AG08395 (cell line): ENCODE results near the gene HPGD.
"Not testable (repeated sequence)": the region's sequence is repeated elsewhere in the genome, so short reads cannot be mapped to it uniquely, and the experiment has no call there.

Source experiments
- DNase-seq: peaks from one replicate; pipeline ENCODE4 v3.0.0; 2012; ENCODE audit warnings: mixed read lengths, low spot score

Gene HPGD

DNA sequence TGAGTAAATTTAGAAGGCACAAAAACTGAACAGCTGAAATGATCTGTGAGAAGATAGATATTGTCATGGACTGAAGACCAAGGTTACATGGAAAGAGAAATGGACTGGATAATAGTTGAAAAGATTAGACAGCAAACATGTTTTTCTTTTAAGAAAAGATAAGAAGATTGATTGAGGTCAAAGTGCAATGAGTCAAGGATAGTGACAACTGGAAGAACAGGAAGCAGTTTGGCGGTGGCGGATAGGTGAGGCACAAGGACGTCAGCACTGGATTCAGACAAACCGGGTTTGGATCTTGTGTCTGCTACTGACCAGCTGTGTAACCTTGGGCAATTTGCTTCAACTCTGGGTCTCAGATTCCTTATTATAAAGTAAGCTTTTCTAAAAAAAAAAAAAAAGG is 2.0 kb upstream of the HPGD start:
- no peak for DNase-seq

DNA sequence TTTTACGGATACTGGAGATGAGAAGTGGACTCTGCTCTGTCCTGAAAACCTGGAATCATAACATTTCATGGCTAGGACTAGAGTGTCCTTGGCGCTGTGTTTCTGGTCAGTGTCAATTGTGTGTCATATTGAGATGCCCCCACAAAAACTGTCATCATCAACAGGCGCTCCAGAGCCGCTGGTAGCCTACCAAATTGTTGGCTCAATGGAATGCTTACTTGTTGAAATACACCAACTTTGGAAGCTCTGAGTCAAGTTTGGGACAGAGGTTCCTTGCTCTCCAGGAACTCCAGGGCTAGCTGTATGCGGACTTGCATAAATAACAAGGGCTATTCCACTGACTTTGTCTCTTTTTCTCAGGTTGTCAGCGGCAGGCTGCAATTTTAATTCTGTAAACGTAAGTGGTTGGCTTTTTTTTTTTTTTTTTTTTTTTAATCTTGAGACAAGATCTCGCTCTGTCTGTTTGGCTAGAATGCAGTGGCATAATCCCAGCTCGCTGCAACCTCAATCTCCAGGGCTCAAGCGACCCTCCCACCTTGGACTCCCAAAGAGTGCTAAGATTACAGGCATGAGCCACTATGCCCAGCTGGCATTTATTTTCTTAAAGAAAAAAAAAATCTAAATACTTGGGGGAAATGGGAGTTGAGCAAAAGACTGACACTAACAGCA is 871 bp upstream of the HPGD start:
- DNase-seq: no peak

DNA sequence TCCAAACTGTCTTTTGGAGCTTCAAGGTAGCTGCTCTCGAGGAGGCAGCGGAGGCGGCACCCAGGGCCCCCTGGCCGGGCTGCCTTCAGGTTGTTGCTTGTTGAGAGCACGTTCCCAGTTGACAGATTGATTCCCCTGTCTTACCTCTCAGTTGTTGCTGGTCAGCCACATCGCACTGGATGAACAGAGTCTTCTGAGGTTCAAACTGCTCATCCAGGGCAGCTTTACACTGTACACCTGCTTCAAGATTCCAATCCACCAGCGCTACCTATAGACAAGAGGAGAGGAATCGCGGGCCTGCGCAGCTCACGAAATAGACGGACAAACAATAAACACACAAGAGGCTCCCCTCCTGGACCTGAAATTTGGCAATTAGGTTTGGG is 497 bp downstream of the HPGD start:
- DNase-seq: no peak

DNA sequence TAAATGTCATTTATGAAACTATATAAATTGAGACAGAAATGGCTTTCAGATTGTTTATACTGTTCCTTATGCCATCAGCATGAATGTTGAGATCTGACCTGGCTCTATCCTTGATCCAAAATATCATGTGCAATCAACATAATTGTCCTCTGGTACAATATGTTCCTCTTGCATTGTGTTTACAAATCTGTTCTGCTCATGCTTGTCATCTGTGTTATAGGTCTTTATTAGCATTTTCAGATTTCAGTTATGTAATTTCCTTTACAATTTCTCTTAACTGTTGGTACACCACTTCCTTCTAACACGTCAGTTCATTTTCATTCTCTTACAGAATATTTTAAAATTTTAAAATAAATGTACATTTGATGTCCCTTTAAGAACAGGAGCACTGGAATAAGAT is 1.6 kb downstream of the HPGD start:
- DNase-seq: no peak

DNA sequence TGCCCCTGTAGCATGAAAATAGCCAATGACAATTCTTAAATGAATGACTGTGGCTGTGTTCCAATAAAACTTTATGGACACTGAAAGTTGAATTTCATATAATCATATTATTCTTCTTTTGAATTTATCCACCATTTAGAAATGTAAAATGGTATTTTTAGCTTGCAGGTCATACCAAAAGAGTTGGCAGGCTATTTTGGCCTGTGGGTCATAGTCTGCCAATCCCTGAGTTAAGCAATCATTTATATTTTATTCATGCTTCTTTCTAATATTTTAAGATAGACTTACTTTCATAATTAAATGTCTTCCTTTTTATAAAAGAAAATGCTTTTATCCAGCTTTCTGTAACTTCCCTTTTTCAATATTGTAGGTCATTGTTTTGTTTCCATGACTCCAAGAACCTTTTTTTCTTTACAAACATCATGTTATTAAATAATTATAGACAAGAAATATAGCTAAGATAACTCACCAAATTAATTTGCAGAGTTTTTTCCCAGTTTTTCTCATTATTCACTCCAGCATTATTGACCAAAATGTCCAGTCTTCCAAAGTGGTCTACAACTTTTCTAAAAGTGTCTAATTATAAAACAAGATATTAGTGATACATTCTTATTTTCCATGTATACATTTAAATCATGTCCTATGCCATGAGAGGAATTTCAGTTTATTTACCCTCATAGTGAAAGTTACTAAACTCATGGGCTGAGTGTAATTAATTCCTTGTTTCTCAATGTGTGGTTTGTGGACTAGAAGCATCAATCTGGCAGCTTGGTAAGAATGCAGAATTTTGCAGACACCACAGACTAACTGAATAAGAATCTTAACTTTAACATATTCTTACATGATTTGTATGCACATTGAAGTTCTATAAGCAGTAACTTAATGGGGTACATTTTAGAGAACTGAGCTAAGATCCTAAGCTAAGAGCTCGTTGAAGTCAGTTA is 4.5 kb downstream of the HPGD start:
- no peak for DNase-seq

DNA sequence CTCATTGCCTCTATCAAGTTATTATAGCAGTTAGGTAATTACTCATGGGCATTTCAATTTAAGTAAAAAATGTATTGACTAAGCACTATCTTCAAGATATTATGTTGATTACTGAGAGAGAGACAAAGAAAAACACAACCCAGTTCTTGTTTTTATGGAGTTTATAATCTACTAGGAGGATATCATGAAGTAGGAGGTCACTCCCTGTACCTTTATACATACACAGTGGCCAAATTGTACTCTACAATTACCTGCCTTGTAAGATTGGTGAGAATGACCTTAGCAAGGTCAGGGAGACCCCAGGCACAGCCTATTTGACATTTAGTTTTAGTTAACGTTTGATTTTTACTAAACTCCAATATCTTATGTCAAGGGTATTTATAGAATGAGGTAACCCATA is 5.5 kb downstream of the HPGD start:
- DNase-seq: no peak

DNA sequence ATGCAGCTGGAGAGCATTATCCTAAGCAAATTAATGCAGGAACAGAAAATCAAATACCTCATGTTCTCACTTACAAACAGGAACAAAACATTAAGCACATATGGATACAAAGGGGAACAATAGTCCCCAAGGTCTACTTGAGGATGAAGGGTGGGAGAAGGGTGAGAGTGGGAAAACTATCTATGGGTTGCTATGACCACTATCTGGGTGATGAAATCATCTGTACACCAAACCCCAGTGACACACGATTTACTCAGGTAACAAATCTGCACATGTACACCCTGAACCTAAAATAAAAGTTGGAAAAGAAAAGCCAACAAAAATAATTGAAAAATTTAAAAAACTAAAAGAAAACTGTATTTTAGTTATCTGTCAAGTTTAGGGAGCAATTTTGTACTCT is 5.9 kb downstream of the HPGD start:
- no peak for DNase-seq

DNA sequence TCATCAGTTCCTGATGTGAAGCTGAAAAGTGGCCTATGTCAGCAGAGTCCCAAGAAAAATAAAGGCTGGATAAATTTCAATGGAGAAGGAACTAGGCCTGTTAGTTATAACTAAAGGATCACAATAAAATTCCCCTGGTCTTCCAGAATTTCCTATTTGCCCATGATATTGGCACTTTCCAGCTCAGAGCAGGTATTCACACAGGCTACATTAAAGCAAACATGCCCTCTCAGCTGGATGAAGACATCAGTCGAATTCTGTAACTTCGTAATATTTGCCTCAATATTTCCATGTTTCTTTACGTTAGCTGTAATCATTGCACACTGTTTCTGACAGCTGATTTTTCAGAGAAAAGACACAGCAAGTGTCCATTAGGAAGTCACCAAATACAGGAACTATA is 9.5 kb downstream of the HPGD start:
- no peak for DNase-seq

DNA sequence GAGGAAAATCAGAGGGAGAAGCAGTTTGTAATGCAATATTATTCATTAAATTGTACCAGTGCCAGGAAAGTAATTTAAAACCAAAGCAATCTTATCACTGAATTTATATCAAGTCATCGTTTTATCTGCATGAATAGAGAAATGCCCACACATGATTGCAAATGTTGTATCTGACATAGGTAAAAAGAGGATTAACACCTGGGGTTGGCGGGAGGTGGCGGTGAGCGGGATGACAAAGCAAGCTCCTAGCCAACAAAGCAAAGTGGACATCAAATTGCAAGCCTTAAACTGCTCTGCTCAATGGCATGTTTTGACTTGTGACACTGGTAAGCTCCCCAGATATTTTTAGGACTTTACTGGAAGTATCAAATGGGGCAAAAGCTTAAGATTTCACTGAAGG is 16.4 kb downstream of the HPGD start:
- no peak for DNase-seq

DNA sequence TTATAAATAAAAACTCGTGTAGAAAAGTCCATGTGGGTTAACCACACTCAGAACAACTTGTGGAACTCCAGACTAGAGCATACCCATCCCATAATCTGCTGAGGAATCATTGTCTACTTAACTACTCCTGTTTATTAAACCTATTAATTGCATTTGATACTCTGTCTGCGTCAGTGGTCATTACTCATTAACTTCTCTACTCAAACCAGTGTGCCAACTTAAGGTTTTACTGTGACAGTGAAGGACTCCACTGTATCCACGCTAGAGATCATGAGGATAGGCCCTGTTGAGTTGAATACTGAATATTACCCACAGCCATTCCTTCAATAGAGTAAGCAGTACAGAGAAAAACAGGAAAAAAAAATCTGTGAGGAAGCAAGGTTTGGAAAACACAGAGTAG is 17.3 kb downstream of the HPGD start:
- no peak for DNase-seq

DNA sequence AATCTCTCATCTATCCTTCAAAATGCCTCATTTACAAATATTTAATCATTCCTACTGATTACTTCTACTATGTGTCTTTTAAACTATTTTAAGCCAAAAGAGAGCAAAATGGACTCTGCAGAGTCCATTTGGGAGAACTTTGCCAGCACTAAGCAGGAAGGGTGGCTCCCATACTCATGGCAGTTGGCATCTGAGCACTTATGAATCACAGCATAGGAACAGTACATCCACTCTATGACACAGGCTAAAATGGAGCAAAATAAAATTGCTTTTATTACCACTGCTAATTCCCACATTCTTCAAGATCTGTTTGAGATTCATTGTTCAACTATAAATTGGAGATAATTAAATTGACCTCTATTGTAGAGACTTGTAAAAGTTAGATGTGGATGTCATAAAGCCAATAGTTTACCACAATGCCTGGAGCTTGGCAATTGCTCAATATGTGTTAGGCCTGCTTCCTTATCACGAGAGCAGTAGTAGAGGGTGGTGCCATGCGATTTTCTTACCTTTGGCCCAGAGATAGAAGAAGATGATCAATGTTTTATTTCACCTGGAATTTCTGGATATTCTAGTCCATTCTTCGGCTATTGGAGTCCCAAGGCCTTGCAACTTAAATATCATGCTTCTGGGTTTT is 19.1 kb downstream of the HPGD start:
- peak; percentile 32 for DNase-seq

DNA sequence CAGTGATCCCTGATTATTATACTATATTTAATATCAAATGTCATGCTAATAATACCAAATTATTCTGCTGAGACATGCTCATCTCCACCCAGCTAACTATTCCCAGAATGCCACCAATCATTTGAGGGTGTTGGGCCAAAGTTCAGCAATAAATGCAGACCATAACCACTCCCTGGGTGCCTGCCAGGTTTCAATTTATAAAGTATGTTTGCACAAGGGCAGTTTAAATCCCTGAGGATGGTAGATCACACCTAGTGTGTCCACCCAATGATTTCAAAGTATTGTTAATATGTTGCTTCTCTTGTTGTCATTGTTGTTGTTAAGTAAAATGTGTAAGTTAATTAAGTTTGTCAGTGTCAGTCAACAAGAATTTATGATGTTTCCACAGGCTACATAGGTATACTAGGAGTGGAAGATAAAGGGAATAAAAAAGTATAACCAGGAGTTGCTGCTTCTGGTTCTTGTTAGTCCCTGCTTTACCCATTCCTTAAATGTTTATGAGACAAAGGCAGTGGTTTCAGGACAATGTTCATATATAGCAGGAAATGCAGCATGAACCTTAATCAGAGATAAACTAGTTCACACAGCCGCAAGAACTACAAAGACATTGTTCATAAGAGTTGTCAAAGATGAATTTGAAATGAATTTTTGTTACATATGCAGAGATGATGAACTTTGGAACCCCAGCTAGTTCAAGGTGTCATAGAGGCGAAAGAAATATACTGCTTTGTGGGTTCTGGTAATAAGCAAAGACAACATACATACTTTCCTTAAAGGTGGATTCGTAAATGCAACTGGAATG is 25.5 kb downstream of the HPGD start:
- DNase-seq: no peak

DNA sequence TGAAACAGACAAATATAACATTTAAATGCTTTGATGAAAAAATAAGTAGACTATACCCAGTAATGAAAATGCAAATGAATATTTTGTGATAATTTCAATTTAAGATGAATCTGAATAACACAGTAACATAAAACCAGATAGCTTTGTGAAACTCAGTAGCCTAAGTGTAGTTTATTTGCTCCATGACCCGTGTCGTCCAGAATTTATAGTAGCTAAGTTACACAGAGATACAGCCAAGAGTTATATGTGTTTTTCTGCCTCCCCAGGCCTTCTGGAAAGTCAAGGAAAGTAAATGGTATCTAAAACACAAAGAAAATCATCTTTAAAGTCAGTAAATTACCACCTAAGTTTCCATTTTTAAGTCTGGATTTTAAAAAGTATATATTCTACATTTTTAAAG is 26.7 kb downstream of the HPGD start:
- DNase-seq: no peak

DNA sequence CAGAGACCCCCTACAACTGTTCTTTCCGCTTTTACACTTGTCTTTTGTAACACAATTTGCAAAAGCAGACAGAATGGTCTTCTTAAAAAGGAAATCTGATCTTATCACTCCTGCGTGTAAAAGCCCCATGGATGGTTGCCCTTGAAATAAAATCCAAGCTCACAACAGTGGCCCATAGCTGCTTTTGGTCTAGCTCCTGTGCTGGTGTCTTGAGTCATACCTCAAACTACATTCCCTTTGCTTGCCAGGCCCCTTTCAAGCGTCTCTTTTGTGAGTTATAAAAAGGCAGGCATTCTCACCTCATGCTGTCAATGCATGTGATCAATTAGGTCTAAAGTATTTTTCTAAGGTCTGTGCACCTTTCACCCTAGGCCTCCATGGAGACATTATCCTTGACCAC is 27.6 kb downstream of the HPGD start:
- DNase-seq: no peak

DNA sequence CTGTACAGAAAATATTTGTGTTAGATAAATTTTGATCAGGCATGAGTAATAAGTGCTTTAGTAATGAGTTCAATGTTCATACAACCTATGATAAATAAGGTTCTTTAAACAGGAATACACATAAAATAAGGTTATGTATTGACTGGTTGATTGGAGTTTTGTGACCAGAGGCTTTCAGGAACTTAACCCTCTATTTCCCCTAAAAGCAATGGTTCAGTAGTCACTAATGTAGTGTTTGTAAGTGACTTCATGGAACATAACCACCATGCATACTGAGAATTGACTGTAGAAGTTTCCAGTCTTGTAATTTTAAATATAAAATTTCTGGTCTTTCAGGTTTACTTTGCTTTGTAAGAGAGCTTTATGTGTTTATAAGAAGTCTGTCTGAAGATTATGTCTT is 28.1 kb downstream of the HPGD start:
- DNase-seq: no peak

DNA sequence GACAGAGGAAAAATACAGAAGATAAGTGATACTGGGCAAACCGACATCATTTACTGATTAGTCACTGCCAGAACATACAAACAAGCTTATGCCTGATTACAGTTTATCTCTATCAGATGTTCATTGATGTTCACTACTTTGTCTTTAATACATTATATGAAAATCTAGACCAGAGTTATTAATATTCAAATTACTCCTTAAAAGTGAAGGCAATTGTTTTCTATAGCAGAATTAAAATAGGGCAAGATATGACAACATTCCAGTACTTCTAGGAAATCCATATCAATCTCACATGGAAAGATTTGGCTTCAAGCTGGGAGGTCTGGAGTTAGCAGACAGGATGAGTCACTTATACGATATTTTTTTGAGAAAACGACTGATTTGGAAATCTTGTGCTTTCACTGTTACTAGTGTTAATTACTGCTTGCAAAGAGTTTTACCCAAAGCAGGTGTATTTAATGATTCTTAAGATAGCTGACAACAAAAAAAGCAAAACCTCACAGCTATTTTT is 31.8 kb downstream of the HPGD start:
- no peak for DNase-seq

DNA sequence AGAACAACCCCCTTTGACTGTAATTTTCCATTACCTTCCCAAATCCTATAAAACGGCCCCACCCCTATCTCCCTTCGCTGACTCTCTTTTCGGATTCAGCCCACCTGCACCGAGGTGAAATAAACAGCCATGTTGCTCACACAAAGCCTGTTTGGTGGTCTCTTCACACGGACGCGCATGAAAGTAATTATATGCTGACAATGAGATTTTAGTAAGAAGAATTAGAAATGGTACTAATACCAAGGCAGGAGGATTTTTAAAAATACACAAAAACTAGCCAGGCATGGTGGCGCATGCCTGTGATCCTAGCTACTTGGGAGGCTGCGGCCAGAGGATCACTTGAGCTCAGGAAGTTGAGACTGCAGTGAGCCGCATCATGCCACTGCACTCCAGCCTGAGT is 33.9 kb downstream of the HPGD start:
- not testable (repeated sequence) for DNase-seq

DNA sequence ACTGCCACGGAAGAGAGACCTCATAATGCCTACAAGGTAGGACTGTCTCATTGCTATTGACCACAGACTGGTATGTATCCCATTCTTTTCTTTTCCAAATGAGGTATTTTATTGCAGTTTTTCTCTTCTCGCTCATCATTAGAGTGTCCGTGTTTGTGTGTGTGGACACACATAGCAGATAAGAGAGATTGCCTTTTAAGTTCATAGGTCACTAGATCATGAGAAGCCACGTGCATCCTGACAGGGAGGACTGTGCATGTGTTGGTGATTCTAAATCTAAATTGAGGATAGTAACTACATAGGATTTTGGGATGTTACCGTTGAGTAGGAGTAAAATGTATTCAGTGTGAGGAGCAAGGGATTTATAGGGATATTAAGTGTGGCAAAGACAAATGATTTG is 37.3 kb downstream of the HPGD start:
- DNase-seq: no peak

DNA sequence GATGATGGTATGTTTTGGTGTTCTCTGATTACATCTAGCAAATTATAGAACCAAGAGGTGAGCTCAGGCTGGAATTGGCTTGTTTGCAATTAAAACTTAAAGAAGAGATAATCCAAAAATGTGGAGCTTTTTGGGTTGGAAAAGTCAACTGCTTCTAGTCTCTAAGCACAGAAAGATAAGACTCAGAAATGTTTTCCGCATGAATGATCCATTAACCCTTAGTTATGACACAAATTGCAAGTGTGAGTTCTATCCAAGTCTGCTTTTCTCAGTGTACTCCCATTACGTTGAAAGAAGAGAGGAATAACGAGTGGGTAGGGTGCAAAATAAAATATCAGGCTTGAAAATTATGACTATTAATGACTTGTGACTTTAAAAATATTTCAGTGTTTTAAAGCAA is 38.5 kb downstream of the HPGD start:
- no peak for DNase-seq

DNA sequence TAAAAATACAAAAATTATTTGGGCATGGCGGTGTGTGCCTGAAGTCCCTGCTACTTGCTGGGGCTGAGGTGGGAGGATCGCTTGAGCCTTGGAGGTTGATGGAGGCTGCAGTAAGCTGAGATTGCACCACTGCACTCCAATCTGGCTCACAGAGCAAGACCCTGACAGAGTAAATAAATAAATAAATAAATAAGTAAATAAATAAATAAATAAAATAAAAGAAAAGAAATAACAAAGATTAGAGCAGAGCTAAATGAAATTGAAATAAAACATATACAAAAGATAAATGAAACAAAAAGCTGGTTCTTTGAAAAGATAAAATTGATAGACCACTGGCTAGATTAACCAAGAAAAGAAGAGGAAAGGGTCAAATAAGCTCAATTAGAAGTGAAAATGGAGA is 43.1 kb downstream of the HPGD start:
- no peak for DNase-seq

DNA sequence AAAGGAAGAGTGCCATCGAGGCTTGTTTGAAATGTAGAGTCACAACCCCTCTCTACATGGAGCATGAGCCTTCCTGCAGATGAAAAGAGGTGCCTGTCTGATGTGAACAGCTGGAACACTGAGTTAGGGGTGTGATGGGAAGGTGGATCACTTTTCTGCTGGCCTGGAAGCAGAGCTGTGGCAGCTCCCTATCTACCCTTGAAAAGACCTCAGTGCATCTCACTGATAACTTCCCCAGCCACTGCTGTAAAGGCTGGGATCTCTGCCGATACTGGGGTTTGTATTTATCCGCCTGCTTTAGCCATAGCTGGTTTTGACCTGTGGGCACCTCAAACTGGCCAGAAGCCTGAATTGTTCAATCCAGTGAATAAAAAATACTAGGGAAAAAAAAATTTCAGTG is 46.8 kb downstream of the HPGD start:
- no peak for DNase-seq

DNA sequence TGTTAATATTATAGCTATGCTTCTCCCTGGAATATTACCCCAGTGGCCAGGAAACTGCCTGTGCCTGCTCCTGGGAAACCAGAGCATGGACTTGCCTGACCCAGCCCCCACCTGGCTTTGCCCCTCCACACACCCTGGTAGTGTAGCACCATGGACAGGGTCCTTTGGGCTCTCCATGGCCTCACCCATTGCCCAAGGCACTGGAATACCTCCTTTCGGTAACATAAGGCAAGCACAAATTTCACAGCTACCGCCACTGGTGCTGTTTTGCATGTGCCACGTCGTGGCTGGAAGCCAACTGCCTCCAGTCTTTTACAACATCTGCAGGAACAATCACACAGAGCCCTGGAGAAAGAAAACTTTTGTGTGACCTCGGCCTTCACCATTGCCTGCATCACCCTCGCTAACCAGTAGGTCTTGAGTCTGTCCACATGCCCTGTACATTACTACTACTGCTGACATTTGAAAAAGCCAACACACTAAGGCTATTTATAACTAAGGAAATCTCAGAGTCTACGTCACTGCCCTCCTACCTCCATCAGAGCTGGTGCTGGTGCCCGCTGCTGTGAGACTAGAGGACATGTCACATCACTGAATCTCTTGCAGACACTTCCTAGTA is 47.7 kb downstream of the HPGD start:
- no peak for DNase-seq
